Neural cell (in vitro differentiated cells): ENCODE measurements around the gene PRR12. TPM values are rescaled to one million over a fixed set of nuclear protein-coding genes. Genes with fewer than 3 reads are reported as not detected.

Experiments used
- H2AFZ ChIP-seq: fragments of 200-600, 300-800 bp; sonication (generic), shearing (Covaris generic); 2 replicates; pipeline ENCODE4 v1.6.0; 2014; ENCODE audit warnings: low read depth, mild to moderate bottlenecking, antibody characterized with exemption, low read length, moderate library complexity
- H3F3A ChIP-seq: fragments of 200-600 bp; shearing (Covaris generic); 2 replicates; pipeline ENCODE4 v1.6.1; 2016; ENCODE audit warnings: mild to moderate bottlenecking, moderate library complexity, mixed read lengths, antibody characterized with exemption, low read length; ENCODE audit not compliant: insufficient read depth, poor library complexity, severe bottlenecking
- H3K27ac ChIP-seq: fragments of 200-600, 300-800 bp; sonication (generic), shearing (Covaris generic); 2 replicates; pipeline ENCODE4 v1.5.1; 2014; ENCODE audit warnings: mild to moderate bottlenecking, low read length, moderate library complexity
- H3K27me3 ChIP-seq: fragments of 300-800, 200-600 bp; sonication (generic), shearing (Covaris generic); 2 replicates; pipeline ENCODE4 v1.6.0; 2014; ENCODE audit warnings: mild to moderate bottlenecking, low read depth, low read length, moderate library complexity; ENCODE audit not compliant: insufficient read depth
- H3K36me3 ChIP-seq: fragments of 300-800, 200-600 bp; sonication (generic), shearing (Covaris generic); 2 replicates; pipeline ENCODE4 v1.5.1; 2014; ENCODE audit warnings: mild to moderate bottlenecking, antibody characterized with exemption, low read length, moderate library complexity; ENCODE audit not compliant: insufficient read depth
- H3K4me2 ChIP-seq: fragments of 300-800, 200-600 bp; sonication (generic), shearing (Covaris generic); 2 replicates; pipeline ENCODE4 v1.6.0; 2014; ENCODE audit warnings: mild to moderate bottlenecking, low read length
- H3K4me3 ChIP-seq: fragments of 300-800, 200-600 bp; sonication (generic), shearing (Covaris generic); 2 replicates; pipeline ENCODE4 v1.5.1; 2014; ENCODE audit warnings: mild to moderate bottlenecking, low read length, moderate library complexity
- H3K79me2 ChIP-seq: fragments of 200-600 bp; shearing (Covaris generic); replicated peaks from 2 replicates; pipeline ENCODE4 v1.6.0; 2014; ENCODE audit warnings: mild to moderate bottlenecking, low read length, moderate library complexity; ENCODE audit not compliant: insufficient read depth
- H3K9ac ChIP-seq: fragments of 300-800, 200-600 bp; sonication (generic), shearing (Covaris generic); 2 replicates; pipeline ENCODE4 v1.6.1; 2016; ENCODE audit warnings: mild to moderate bottlenecking, low read length, mixed read lengths
- H3K9me2 ChIP-seq: fragments of 200-600 bp; shearing (Covaris generic); 2 replicates; pipeline ENCODE4 v1.6.1; 2016; ENCODE audit warnings: mild to moderate bottlenecking, low read length, mixed read lengths; ENCODE audit not compliant: insufficient read depth
- H3K9me3 ChIP-seq: fragments of 200-600, 300-800 bp; sonication (generic), shearing (Covaris generic); 2 replicates; pipeline ENCODE4 v1.6.1; 2016; ENCODE audit warnings: mild to moderate bottlenecking, mixed run types, low read length, moderate library complexity, mixed read lengths
- H4K20me1 ChIP-seq: fragments of 200-600 bp; shearing (Covaris generic); 2 replicates; pipeline ENCODE4 v1.6.1; 2016; ENCODE audit warnings: mild to moderate bottlenecking, mixed run types; ENCODE audit not compliant: insufficient read depth
- CTCF ChIP-seq: fragments of 450-650 bp; IDR thresholded peaks from 2 replicates; pipeline ENCODE4 v1.5.1; 2014; ENCODE audit warnings: antibody characterized with exemption, mild to moderate bottlenecking, moderate library complexity; ENCODE audit not compliant: poor library complexity, severe bottlenecking
- EP300 ChIP-seq: fragments of 450-650 bp; conservative IDR thresholded peaks from 2 replicates; pipeline ENCODE4 v1.6.1; 2014; ENCODE audit warnings: antibody characterized with exemption, mild to moderate bottlenecking, moderate library complexity; ENCODE audit not compliant: poor library complexity, severe bottlenecking
- EZH2 ChIP-seq: fragments of 200-600, 300-800 bp; shearing (Covaris generic), sonication (generic); IDR thresholded peaks from 2 replicates; pipeline ENCODE4 v1.6.1; 2014; ENCODE audit warnings: antibody characterized with exemption, low read length, borderline replicate concordance, mild to moderate bottlenecking; ENCODE audit not compliant: insufficient read depth, poor library complexity, severe bottlenecking
- MXI1 ChIP-seq: fragments of 450-650 bp; conservative IDR thresholded peaks from 2 replicates; pipeline ENCODE4 v1.6.1; 2014; ENCODE audit warnings: antibody characterized with exemption, mild to moderate bottlenecking; ENCODE audit not compliant: poor library complexity, severe bottlenecking
- POLR2AphosphoS5 ChIP-seq: IDR thresholded peaks from 2 replicates; pipeline ENCODE4 v1.6.1; 2012
- RAD21 ChIP-seq: fragments of 450-650 bp; conservative IDR thresholded peaks from 2 replicates; pipeline ENCODE4 v1.6.1; 2014; ENCODE audit warnings: antibody characterized with exemption, mild to moderate bottlenecking, moderate library complexity
- REST ChIP-seq: IDR thresholded peaks from 2 replicates; pipeline ENCODE4 v1.6.1; 2012; ENCODE audit warnings: borderline replicate concordance
- SMC3 ChIP-seq: fragments of 450-650 bp; conservative IDR thresholded peaks from 2 replicates; pipeline ENCODE4 v1.6.1; 2014; ENCODE audit warnings: antibody characterized with exemption, mild to moderate bottlenecking, moderate library complexity; ENCODE audit not compliant: poor library complexity
- TAF1 ChIP-seq: IDR thresholded peaks from 2 replicates; pipeline ENCODE4 v1.6.1; 2012; ENCODE audit warnings: low read depth
- polyA plus RNA-seq: library from polyadenylated mRNA; depleted of rRNA; stranded (reverse); fragments of >200 nt; gene quantifications from 2 replicates; pipeline ENCODE4 v1.2.3, GENCODE V29; 2014

The PRR12 gene
- polyA plus RNA-seq, 1 donor from 2014 or later = 1.2 TPM

GRCh38 chr19:49596407-49596806 lies 5.4 kb downstream of the PRR12 start:
- no peak overlapping the region for H3K9ac ChIP-seq
- H3K27ac ChIP-seq = no peak overlapping the region
- H3K27me3 ChIP-seq = no peaks in the 10 kb centered on the region
- no peaks in the 10 kb centered on the region for H4K20me1 ChIP-seq
- no peak overlapping the region for H3K4me2 ChIP-seq
- H2AFZ ChIP-seq = no peak overlapping the region
- H3F3A ChIP-seq = no peaks in the 10 kb centered on the region
- peaks cover 31% of the 10 kb centered on the region for H3K79me2 ChIP-seq
- TF ChIP-seq EZH2 (no peak), REST (no peak), RAD21 (no peak), EP300 (no peak), SMC3 (no peak), CTCF (no peak), TAF1 (no peak), POLR2AphosphoS5 (no peak), MXI1 (no peak)
- no peaks in the 10 kb centered on the region for H3K9me3 ChIP-seq
- H3K36me3 ChIP-seq = no peaks in the 10 kb centered on the region
- no peaks in the 10 kb centered on the region for H3K9me2 ChIP-seq
- no peak overlapping the region for H3K4me3 ChIP-seq

- Histone ChIP-seq H3K9me2 (no peaks in the 10 kb centered on the region), H3F3A (no peaks in the 10 kb centered on the region), H3K9me3 (no peaks in the 10 kb centered on the region), H3K4me3 (no peak overlapping the region), H3K27ac (no peak overlapping the region), H2AFZ (no peak overlapping the region), H3K36me3 (no peaks in the 10 kb centered on the region), H3K4me2 (no peak overlapping the region), H3K27me3 (no peaks in the 10 kb centered on the region), H3K79me2 (peaks cover 27% of the 10 kb centered on the region), H4K20me1 (no peaks in the 10 kb centered on the region), H3K9ac (no peak overlapping the region)
- TF ChIP-seq MXI1 (no peak), EP300 (no peak), POLR2AphosphoS5 (no peak), SMC3 (no peak), TAF1 (no peak), RAD21 (no peak), EZH2 (no peak), CTCF (no peak), REST (no peak)
Measured at GRCh38 chr19:49596954-49597702, 6.1 kb downstream of the PRR12 start.
